Measurements from ENCODE around the gene COX20. TPM values are rescaled to one million over a fixed set of nuclear protein-coding genes. Genes with fewer than 3 reads are reported as not detected.
A peak's percentile ranks its signal among the peaks of the same experiment; 100 is the strongest.

COX20 gene
- total and polyA plus RNA-seq, 2 donors from 2014 or later: 45.4 to 171 TPM

DNA sequence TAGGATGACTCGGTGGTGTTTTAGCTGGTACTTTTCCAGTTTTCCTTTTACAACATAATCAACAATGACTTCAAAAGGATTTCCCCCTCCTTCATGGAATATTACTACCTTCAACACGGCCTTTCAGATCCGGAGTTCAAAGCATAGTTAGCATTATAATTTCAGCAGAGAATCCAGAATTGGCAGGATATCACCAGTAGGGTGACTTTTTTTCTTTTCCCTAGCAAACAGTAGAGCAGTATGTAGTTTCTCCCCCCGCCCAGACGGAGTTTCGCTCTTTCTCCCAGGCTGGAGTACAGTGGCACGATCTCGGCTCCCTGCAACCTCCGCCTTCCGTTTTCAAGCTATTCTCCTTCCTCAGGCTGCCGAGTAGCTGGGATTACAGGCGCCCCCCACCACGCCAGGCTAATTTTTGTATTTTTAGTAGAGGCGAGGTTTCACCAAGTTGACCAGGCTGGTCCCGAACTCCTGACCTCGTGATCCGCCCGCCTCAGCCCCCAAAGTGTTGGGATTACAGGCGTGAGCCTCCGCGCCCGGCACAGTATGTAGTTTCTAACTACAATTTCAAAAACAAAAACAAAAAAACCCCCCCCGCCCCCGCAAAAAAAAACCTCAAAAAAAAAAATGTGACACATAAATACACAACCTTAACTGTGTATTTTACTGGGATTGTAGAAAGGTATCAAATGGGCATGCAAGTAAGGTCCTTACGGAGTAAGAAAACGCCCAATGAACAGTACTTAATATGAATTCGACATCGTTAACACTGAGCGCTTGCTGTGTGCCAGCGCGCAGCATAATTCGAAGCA lies 1.5 kb upstream of the COX20 start:
- intact Hi-C loops (cut with DNase I): no loop called here
- TF ChIP-seq, protein P1, sequence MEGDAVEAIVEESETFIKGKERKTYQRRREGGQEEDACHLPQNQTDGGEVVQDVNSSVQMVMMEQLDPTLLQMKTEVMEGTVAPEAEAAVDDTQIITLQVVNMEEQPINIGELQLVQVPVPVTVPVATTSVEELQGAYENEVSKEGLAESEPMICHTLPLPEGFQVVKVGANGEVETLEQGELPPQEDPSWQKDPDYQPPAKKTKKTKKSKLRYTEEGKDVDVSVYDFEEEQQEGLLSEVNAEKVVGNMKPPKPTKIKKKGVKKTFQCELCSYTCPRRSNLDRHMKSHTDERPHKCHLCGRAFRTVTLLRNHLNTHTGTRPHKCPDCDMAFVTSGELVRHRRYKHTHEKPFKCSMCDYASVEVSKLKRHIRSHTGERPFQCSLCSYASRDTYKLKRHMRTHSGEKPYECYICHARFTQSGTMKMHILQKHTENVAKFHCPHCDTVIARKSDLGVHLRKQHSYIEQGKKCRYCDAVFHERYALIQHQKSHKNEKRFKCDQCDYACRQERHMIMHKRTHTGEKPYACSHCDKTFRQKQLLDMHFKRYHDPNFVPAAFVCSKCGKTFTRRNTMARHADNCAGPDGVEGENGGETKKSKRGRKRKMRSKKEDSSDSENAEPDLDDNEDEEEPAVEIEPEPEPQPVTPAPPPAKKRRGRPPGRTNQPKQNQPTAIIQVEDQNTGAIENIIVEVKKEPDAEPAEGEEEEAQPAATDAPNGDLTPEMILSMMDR (IDR thresholded peaks at IDR 0.05; ENCODE audit: borderline replicate concordance, extremely low read depth, insufficient read depth): no peak
- H3K9me3 ChIP-seq (ENCODE audit: control insufficient read depth in 2 of 3, insufficient read depth in 1 of 3, low read length in 3 of 3): no peaks in the 10 kb centered on the region
- H3K27ac ChIP-seq (ENCODE audit: low read depth in 2 of 2, low read length in 2 of 2): peak overlapping the region; percentile 99 to 100
- H3K4me3 ChIP-seq (ENCODE audit: low read length in 3 of 3): peak overlapping the region; percentile 94 to 97 (median 97)
- H3K4me1 ChIP-seq (ENCODE audit: control insufficient read depth in 2 of 3, insufficient read depth in 2 of 3, low read depth in 1 of 3, low read length in 3 of 3): peaks cover 0 to 14% (median 4%) of the 10 kb centered on the region in 3 donors
- H3K36me3 ChIP-seq (ENCODE audit: control insufficient read depth in 2 of 3, insufficient read depth in 3 of 3, low read length in 3 of 3): no peaks in the 10 kb centered on the region
- FAIRE-seq (no peak), DNase-seq (peak; percentile 62 to 92 (median 84))
- H3K27me3 ChIP-seq (ENCODE audit: control insufficient read depth, insufficient read depth, low read length): no peaks in the 10 kb centered on the region
- peak overlapping the region; percentile 70 to 97 (median 89) for H3K9ac ChIP-seq (ENCODE audit: low read length in 3 of 3)

DNA sequence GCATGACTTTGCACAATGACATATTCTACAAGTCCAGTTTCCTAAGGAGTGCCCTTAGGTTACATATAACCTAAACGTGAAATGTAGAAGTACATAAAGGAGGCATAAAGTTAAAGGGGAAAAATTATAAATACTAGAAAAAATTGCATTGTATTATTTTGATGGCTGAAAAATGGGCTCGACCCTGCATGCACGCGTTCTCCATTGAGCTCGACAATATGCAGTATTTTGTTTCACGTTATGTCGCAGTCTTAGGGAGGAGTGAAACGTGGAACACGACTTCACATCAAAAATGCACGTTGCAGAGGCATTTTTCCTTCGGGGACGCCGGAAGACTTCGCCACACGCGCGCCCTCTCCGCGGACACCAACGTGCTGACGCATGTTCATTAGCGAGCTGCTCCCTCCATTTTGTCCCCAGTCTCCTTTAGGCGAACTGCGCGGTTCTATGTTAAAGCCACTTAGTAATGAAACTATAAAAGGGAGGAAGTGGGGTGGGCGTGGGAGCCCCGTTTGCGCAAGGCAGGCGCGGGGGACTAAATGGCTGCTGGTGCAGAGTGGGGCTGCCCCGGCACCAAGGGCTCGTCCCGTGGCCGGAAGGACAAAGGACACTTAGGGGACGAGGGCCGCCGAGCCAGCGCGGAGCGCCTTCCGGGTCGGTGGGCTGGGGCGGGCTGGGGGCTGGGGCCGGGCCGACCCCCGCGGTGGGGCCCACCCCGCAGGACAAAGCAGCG lies 749 bp upstream of the COX20 start:
- H3K9me3 ChIP-seq (ENCODE audit: control insufficient read depth in 2 of 3, insufficient read depth in 1 of 3, low read length in 3 of 3): no peaks in the 10 kb centered on the region
- H3K4me1 ChIP-seq (ENCODE audit: control insufficient read depth in 2 of 3, insufficient read depth in 2 of 3, low read depth in 1 of 3, low read length in 3 of 3): peaks cover 0 to 17% (median 4%) of the 10 kb centered on the region in 3 donors
- TF ChIP-seq, protein P1 (IDR thresholded peaks at IDR 0.05; ENCODE audit: borderline replicate concordance, extremely low read depth, insufficient read depth): no peak
- peak overlapping the region; percentile 99 to 100 for H3K27ac ChIP-seq (ENCODE audit: low read depth in 2 of 2, low read length in 2 of 2)
- peak overlapping the region; percentile 94 to 97 (median 97) for H3K4me3 ChIP-seq (ENCODE audit: low read length in 3 of 3)
- H3K27me3 ChIP-seq (ENCODE audit: control insufficient read depth, insufficient read depth, low read length): no peaks in the 10 kb centered on the region
- intact Hi-C loops (cut with DNase I): no loop called here
- peaks cover 0 to 2% (median 0%) of the 10 kb centered on the region in 3 donors for H3K36me3 ChIP-seq (ENCODE audit: control insufficient read depth in 2 of 3, insufficient read depth in 3 of 3, low read length in 3 of 3)
- DNase-seq (peak in 3 of 5 donors; percentile 95 to 98 (median 97)), FAIRE-seq (no peak)
- peak overlapping the region; percentile 70 to 97 (median 89) for H3K9ac ChIP-seq (ENCODE audit: low read length in 3 of 3)

DNA sequence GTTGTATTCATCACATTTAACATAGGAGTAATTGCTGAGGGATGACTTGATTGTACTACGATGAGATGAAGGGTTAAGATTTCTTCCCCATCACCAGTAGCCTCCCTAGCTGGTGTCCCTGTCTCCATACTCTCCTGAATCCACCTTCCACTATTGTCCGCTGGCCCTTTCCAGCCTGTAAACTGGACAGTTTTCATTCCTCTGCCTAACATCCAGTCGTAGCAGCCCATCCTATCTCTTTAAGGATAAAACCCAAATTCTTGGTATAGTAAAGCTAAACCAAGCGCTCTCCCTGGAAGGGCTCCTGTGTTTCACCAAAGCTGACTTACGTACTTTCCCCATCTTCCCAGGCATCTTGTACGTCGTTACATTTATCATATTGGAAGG lies 670 bp downstream of the COX20 start:
- peak overlapping the region; percentile 59 to 98 (median 96) for H3K9ac ChIP-seq (ENCODE audit: low read length in 3 of 3)
- H3K27ac ChIP-seq (ENCODE audit: low read depth in 2 of 2, low read length in 2 of 2): peak overlapping the region; percentile 99 to 100
- no peaks in the 10 kb centered on the region for H3K9me3 ChIP-seq (ENCODE audit: control insufficient read depth in 2 of 3, insufficient read depth in 1 of 3, low read length in 3 of 3)
- no peaks in the 10 kb centered on the region for H3K27me3 ChIP-seq (ENCODE audit: control insufficient read depth, insufficient read depth, low read length)
- H3K4me3 ChIP-seq (ENCODE audit: low read length in 3 of 3): peak overlapping the region; percentile 94 to 98 (median 94)
- DNase-seq (peak in 3 of 5 donors; percentile 31 to 67 (median 53)), FAIRE-seq (no peak)
- intact Hi-C loops (cut with DNase I): no loop called here
- H3K36me3 ChIP-seq (ENCODE audit: control insufficient read depth in 2 of 3, insufficient read depth in 3 of 3, low read length in 3 of 3): peaks cover 0 to 4% (median 0%) of the 10 kb centered on the region in 3 donors
- TF ChIP-seq, protein P1 (IDR thresholded peaks at IDR 0.05; ENCODE audit: borderline replicate concordance, extremely low read depth, insufficient read depth): no peak
- peaks cover 3 to 28% (median 9%) of the 10 kb centered on the region in 3 donors for H3K4me1 ChIP-seq (ENCODE audit: control insufficient read depth in 2 of 3, insufficient read depth in 2 of 3, low read depth in 1 of 3, low read length in 3 of 3)

Data from kidney (tissue), 14 donors.